SW480 (cell line): Measurements from ENCODE around the gene PUDP.

Source experiments
- DNase-seq: peaks from one replicate; pipeline ENCODE4 v3.0.0-alpha.2; 2016; ENCODE audit warnings: low spot score

Gene PUDP

DNA sequence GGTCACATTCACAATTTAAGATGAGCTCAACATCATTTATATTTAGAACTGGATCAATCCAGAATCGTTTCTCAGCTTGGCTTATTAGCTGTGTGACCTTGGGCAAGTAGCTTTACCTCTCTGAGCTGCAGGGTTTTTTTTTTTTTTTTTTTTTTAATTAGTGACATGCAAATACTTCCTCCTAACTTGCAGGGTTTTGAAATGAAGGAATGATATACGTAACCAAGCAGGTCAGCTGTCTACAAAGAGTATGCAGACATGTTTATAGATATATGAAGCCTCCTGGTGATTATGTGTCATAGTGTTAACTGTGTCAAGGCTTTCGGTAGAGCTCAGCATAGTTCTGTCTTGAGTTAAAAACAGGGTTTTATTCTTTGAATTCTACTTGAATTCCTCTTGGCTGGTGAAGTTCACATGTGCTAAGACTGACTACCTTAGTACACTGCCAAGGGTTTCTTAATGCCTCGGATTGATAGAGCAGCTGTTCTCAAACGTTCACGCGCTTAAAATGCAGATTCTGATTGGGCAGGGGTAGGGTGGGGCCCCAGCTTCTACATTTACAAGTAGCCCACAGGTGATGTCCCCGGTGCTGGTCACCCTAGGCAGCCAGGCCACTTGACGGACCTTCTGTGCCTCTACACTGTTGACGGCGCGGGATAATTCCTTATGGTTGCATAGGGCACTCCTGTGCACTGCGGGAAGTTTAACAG is 1.1 kb downstream of the PUDP start:
- no peak for DNase-seq

- no peak for DNase-seq
Measured at GRCh38 chrX:7146020-7146702, 1.8 kb downstream of the PUDP start.

DNA sequence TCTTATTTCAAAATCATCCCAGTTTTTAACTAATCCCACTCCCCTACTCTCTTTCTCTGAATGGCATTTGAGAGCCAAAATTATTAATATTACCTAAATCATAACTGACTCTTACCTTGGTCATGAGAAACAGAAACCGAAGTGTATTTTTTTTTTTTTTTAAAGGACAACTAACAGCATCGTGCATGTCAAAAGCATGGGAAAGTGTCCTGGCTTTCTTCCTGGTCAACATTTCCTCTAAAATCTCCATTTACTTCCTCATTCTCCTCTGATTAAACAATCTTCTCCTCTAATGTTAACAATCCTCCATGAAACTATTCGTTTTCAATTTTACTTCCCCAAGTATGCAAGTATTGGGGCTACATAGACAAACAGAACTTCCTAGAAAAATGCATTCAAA is 2.5 kb downstream of the PUDP start:
- DNase-seq, result no peak

DNA sequence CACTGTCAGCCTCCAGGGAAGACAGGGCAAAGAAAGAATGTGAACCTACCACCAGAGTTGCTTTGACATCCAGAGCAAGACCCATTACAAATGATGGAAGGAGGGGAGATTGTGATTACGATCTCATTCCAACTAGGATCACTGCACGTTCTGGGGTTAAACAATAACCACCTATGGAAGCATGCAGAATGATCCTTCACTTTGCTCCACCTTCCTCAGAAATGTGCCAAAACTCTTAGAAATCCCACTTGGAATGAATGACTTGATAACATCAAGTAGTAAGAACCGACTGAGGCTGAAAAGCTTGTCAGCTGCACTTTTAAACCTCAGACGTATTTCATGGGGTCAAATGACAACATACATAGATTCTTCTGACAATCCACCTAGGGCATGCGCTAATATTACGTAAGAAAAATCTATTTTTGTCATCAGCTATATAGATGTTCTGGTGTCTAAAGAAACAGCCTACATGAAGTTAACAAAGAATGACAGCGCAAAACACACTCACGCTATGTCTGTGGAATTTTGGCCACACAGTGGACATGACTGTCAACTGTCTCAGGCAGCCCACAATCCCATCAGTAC is 3.9 kb downstream of the PUDP start:
- no peak for DNase-seq

GRCh38 chrX:7143076-7143475 is 4.9 kb downstream of the PUDP start:
- no peak for DNase-seq

DNA sequence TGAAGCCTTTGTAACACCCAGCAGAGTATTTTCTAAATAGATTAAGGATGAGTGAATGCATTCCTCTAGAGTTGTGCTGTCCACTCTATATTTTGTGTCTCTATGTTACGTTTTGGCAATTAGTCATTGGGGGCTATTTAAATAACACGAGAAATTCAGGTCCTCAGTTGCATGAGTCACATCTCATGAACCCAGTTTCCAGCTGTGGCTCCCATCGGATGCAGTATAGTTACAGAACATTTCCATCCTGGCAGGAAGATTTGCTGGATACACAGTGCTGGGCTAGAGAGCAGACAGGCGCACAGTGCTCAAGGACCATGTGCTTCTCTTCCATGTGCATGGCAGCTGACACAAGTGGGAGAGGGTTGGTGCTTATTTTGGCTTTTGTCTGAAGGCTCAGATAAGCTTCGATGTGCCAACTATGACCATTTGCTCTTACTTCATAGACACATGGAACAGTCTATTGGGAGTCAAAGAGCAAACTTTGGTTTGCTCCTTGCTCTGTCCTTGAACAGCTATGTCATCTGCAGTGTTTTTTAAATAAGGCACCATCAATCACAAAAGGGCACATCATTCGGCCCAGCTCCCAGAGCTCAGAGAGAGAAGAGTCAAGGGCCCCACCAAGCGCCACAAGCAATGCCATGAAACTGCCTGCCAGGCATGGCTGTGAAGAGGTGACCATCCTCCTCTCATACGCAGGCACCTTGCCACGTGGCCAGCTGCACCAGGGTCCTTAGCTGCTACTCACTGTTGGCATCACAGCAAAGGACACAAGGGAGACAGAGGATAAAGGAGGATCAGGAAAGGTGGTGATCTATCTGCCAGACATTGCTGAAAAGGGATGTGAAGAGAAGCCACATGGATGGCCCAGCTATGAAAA is 8.5 kb downstream of the PUDP start:
- no peak for DNase-seq

- no peak for DNase-seq
Measured at GRCh38 chrX:7134981-7135380, 13.0 kb downstream of the PUDP start.

DNA sequence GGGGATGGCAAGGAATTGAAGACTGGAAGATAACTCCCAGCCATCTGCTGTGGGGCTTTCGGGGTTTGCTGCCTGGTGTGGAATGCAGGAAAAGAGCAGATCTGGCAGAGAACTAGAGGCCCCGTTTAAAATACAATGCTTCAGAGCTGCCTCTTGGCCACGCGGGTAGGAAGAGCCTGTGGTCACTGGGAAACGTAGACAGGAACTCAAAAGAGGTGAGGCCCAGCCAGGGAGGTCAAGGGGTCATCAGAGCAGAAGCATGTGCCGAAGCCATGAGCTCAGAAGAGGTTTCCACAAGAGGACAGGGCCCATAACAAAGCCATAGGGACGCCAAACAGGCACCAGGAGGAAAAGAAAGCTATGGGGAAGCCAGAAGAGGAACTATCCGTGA is 14.9 kb downstream of the PUDP start:
- DNase-seq, result no peak

DNA sequence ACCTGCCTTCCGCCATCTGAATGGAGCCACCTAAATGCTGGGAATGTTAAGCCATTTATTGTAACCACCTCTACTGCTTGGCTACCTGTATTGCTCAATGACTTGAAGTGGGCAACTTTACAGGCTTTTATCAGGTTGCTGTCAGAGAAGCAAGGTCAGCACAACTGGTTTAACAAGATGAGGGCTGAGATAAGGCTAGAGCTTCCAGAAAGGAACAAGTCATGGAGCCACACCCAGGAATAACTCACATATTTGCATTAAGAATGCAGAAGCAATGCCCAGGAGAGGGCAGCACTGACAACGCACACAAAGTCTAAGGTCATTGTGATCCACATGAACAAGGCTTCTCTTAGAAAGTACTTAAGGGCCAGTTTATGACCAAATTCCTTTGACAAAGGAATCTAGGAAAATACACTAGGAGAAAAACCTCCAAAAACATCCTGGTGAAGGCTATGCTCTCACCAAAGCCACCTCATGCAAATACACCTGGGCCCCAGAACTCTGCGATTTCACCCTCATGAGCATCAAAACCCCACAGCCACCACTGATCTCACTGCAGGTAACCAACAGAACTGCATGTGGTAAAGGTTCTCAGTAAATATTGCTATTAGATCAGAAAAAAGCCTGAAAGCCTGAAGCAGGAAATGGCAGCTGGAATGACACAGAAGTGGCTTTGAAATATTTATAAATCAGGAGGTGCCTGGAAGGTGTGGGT is 15.5 kb downstream of the PUDP start:
- DNase-seq, result no peak

DNA sequence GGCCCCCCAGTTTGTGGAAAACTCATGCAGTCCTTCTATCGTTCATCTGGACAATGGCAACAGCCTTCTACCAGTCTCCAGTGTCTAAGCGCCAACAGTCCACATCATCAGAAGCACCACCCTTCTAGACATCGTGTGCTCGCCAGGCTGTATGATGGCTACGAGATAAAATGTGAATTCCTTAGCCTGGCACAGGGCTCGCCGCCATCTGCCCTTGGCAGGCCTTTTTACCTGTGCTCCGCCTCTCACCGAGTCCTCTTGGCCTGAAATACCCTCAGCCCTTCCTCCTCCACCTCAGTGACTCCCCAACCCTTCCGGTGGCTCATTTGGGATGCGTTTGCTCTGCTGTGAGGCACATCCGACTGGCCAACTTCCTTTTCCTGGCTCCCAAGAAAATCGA is 16.3 kb downstream of the PUDP start:
- no peak for DNase-seq

GRCh38 chrX:7127056-7127455 is 20.9 kb downstream of the PUDP start:
- no peak for DNase-seq

DNA sequence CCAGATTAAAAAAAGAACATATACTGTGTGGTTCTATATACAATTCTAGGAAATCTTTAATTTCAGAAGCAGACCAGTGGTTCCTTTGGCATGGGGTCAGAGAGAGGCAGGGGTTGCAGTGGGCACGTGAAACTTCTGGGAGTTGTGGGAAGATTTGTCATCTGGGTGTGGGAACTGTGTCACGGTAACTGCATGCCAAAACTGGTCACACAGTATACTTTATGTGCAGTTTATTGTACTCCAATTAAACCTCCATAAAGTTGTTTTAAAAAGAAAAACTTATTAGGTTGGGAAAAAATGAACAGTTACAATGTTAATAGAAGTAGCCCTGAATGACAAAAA is 27.1 kb downstream of the PUDP start:
- no peak for DNase-seq

GRCh38 chrX:7119950-7120877 is 27.7 kb downstream of the PUDP start:
- DNase-seq, result no peak

- DNase-seq, result no peak
Measured at GRCh38 chrX:7117587-7117986, 30.4 kb downstream of the PUDP start.

GRCh38 chrX:7116081-7116480 is 31.9 kb downstream of the PUDP start:
- DNase-seq, result no peak

GRCh38 chrX:7115557-7115956 is 32.4 kb downstream of the PUDP start:
- DNase-seq, result no peak

- no peak for DNase-seq
Measured at GRCh38 chrX:7112071-7112470, 35.9 kb downstream of the PUDP start.

GRCh38 chrX:7111518-7111917 is 36.4 kb downstream of the PUDP start:
- no peak for DNase-seq

DNA sequence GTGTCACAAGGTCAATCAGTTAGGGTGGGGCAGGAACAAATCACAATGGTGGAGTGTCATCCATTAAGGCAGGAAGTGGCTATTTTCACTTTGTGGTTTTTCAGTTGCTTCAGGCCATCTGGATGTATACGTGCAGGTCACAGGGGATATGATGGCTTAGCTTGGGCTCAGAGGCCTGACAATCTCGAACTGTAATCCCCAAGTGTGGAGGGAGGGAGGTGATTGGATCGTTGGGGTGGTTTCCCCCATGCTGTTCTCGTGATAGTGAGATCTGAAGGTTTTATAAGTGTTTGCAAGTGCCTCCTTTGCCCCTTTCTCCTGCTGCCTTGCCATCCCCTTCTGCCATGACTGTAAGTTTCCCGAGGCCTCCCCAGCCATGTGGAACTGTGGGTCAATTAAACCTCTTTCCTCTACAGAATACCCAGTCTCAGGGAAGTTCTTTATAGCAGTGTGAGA is 37.1 kb downstream of the PUDP start:
- DNase-seq, result no peak

DNA sequence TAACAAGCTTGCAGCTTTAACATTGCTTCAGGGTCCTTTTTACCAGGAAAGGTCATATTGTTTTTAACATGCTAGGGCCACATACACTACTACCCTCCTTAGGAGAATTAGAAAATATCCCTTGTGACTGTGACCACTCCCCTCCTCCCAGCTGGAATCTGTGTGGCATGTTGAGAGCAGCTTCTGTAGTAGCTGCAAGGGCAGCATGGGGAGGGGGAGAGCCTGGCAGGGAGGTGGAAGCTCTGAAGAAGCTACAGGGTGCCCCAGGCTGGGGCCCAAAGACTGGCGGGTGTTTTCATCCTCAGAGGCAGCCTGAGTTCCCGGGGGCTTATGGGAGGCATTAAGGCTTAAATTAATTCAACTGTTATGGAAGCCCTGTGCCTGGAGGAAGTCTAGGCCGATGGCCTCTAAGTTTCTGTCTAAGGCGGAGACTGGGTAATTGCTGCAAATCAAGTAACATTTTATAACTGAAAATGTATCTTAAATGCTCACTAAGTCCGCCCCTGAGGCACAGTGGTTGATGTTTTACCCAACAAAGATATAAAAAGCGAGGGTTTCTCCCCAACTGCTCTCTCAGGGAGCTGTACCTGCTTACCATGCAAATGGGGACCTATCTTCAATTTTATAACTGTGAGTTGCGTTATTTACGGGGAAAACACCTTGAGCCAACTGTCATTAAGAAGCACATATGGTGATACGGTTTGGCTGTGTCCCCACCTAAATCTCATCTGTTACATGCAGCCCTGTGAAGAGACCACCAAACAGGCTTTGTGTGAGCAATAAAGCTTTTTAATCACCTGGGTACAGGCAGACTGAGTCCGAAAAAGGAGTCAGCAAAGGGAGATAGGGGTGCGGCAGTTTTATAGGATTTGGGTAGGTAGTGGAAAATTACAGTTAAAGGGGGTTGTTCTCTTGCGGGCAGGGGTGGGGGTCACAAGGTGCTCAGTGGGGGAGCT is 37.8 kb downstream of the PUDP start:
- no peak for DNase-seq
